ENCODE results near the gene NUDT3.
"Not testable (repeated sequence)": the region's sequence is repeated elsewhere in the genome, so short reads cannot be mapped to it uniquely, and the experiment has no call there.

The NUDT3 gene

DNA sequence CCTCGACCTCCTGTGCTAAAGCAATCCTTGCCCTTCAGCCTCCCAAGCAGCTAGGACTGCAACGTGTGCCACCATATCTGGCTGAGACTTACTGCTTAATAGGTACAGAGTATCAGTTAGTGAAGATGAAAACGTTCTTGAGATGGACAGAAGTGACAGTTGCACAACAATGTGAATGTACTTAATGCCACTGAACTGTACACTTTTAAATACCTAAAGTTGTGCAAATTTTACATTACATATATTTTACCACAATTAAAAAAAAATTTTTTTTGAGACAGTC lies 25.9 kb downstream of the NUDT3 start:
- Mint-ChIP-seq H3K4me3 (no peak overlapping the region), H3K9me3 (no peaks in the 10 kb centered on the region), H3K36me3 (ENCODE audit: low read depth) (peaks cover 3% of the 10 kb centered on the region), H3K4me1 (peaks cover 48% of the 10 kb centered on the region), H3K27me3 (no peaks in the 10 kb centered on the region), H3K27ac (no peak overlapping the region)
- DNase-seq (no peak), ATAC-seq (no peak)

DNA sequence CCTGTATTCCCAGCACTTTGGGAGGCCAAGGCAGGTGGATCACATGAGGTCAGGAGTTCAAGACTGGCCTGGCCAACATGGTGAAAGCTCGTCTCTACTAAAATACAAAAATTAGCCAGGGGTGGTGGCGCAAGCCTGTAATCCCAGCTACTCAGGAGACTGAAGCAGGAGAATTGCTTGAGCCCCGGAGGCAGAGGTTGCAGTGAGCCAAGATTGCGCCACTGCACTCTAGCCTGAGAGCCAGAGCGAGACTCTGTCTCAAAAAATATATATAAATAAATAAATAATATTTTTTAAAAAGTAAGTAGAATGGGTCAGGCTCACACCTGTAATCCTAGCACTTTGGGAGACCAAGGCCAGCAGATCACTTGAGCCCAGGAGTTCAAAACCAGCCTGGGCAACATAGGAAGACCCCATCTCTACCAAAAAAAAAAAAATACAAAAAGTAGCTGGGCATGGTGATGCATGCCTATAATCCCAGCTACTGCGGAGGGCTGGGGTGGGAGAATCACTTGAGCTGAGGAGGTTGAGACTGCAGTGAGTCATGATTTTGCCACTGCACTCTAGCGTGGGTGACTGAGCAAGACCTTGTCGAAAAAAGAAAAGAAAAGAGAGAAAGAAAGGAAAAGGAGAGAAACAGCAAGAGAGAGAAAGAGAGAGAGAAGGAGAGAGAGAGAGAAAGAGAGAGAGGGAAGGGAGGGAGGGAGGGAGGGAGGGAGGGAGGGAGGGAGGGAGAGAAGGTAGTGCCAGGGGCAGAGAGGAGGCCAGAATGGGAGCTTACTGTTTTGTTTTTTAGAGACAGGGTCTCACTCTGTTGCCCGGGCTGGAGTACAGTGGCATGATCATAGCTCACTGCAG lies 26.5 kb downstream of the NUDT3 start:
- ATAC-seq = peak; percentile 65
- Mint-ChIP-seq H3K27ac (peak overlapping the region; percentile 32), H3K4me1 (peaks cover 49% of the 10 kb centered on the region)
- not testable (repeated sequence) for H3K4me3 Mint-ChIP-seq; DNase-seq; H3K27me3 Mint-ChIP-seq; H3K9me3 Mint-ChIP-seq; H3K36me3 Mint-ChIP-seq (ENCODE audit: low read depth)

DNA sequence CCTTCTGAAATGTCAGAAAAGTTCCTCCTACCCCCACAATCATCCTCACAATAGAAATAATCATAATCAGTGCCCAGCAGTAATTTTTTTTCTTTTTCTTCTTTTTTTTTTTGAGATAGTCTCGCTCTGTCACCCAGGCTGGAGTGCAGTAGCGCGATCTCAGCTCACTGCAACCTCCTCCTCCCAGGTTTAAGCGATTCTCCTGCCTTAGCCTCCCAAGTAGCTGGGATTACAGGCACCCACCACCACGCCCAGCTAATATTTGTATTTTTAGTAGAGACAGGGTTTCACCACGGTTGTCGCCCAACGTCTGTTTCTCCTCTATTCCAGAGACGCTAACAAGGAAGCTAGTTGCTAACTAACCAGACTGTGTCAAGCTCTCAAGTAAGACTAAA lies 28.8 kb downstream of the NUDT3 start:
- H3K9me3 Mint-ChIP-seq; H3K27me3 Mint-ChIP-seq; ATAC-seq; H3K36me3 Mint-ChIP-seq (ENCODE audit: low read depth); H3K4me3 Mint-ChIP-seq; H3K27ac Mint-ChIP-seq; DNase-seq: not testable (repeated sequence)
- H3K4me1 Mint-ChIP-seq = peaks cover 55% of the 10 kb centered on the region

DNA sequence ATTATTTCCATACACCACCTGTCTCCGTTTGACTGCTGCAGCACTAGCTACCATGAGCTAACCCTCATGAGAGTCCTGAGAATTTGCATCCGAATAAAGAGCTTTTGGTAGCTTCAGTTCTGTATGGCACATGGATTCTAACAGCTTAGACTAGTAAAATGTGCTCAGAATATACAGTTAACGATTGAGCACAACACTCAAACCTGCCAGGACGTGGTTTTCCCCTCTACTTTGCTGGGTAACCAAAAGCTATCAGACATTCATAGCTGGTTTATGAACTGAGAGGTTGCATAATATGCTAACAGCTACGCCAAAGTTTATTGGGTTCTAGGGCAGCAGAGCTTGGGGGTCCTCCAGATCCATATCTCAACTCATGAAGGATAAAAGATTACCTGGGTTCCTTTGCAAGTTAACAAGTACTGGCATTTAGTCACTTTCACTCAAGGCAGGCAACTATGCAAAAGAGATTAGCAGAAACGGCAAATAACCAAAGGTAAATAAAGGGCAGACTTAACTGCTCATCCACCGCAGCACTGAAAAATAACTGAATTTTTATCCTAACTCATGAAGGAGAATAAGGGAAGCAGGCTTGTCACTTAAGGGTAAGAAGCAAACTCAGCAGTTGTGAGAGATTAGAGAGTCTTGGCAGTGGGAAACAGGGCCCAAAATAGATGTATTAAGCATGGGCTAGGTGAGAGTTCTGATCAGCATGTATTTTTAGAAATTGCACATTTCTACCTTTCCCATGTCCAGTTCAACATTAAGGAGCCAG lies 29.4 kb downstream of the NUDT3 start:
- DNase-seq (no peak), ATAC-seq (peak; percentile 33)
- no peaks in the 10 kb centered on the region for H3K27me3 Mint-ChIP-seq
- no peak overlapping the region for H3K4me3 Mint-ChIP-seq
- H3K9me3 Mint-ChIP-seq = no peaks in the 10 kb centered on the region
- H3K36me3 Mint-ChIP-seq (ENCODE audit: low read depth) = no peaks in the 10 kb centered on the region
- H3K4me1 Mint-ChIP-seq = peaks cover 55% of the 10 kb centered on the region
- H3K27ac Mint-ChIP-seq = no peak overlapping the region

DNA sequence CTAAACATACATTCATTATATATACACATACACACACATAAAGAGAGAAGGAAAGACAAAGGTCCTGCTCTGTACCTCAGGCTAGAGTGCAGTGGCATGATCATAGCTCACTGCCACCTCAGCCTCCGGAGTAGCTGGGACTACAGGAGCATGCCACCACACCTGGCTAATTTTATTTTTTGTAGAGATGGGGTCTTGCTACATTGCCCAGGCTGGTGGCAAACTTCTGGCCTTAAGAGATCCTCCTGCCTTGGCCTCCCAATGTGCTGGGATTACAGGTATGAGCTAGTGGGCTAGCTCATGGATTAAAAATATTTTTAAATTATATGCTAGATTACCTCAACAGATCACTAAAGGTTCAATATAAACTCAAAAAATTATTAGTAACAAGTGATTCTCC lies 30.3 kb downstream of the NUDT3 start:
- ATAC-seq (no peak), DNase-seq (no peak)
- Mint-ChIP-seq H3K9me3 (no peaks in the 10 kb centered on the region), H3K4me3 (no peak overlapping the region), H3K4me1 (peaks cover 52% of the 10 kb centered on the region), H3K36me3 (ENCODE audit: low read depth) (no peaks in the 10 kb centered on the region), H3K27me3 (no peaks in the 10 kb centered on the region), H3K27ac (no peak overlapping the region)

DNA sequence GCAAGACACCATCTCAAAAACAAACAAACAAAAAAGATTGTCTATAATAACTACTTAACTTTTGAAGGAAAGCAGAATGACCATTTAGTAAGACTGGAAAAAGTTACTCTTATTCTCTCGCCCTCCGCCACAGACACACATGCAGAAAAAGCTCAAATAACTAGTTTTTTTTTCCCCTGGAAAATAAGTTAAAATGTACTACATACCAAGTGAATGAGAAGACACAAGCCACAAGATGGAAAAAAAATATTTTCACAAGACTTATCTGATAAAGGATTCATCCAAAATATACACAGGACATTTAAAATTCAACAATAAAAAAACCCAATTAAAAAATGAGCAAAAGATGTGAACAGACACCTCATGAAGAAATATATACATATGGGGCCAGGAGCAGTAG lies 31.9 kb downstream of the NUDT3 start:
- Mint-ChIP-seq H3K9me3 (no peaks in the 10 kb centered on the region), H3K27me3 (no peaks in the 10 kb centered on the region), H3K4me3 (no peak overlapping the region), H3K36me3 (ENCODE audit: low read depth) (no peaks in the 10 kb centered on the region), H3K4me1 (peaks cover 46% of the 10 kb centered on the region), H3K27ac (no peak overlapping the region)
- ATAC-seq (no peak), DNase-seq (no peak)

DNA sequence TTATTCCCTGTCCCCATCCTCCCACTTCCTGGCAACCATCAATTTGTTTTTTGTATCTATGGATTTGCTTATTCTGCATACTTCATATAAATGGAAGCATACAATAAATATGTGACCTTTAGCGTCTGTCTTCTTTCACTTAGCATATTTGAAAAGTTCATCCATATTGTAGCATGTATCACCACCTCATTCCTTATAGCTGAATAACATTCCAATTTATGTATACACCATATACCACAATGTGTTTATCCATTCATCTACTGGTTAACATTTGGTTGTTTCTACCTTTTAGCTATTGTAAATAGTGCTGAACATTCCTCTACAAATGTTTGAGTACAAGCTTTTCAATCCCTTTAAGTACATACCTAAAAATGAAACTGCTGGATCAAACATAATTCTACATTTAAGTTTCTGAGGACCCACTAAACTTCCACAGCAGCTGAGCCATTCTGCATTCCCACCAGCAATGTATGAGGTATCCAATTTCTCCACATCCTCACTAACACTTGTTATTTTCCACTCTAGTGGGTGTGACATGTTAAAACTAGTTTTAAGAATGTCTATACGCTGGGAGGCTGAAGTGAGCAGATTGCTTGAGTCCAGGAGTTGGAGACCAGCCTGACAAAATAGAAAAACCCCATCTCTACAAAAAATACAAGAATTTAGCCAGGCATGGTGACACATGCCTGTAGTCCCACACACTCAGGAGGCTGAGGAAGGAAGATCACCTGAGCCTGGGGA lies 32.9 kb downstream of the NUDT3 start:
- Mint-ChIP-seq H3K36me3 (ENCODE audit: low read depth) (no peaks in the 10 kb centered on the region), H3K9me3 (no peaks in the 10 kb centered on the region), H3K27ac (no peak overlapping the region), H3K27me3 (no peaks in the 10 kb centered on the region), H3K4me3 (no peak overlapping the region), H3K4me1 (peaks cover 43% of the 10 kb centered on the region)
- no peak for ATAC-seq
- no peak for DNase-seq

DNA sequence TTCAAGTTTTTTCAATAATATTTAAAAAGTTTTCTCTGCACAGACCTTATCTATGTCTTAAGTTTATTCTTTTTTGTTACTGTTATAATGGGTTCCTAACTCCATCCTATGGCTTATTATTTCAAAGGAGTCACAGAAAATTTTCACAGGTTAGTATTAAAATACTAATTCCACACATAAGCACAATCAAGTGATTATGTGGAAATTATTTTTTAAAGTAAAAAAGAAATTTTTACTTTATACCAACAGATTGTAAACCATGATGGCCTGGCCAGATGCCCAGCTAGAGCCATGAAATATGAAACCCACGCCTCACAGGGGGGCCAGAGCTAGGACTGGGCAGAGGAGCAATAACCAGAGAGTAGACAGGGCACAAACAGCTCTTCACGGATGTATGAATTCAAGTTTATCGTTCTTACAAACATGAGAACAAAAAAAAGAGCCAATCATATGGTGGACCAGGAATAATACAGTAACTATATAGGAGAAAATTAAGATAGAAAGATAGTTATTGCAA lies 34.0 kb downstream of the NUDT3 start:
- Mint-ChIP-seq H3K36me3 (ENCODE audit: low read depth) (no peaks in the 10 kb centered on the region), H3K27me3 (no peaks in the 10 kb centered on the region), H3K27ac (no peak overlapping the region), H3K9me3 (no peaks in the 10 kb centered on the region), H3K4me3 (no peak overlapping the region), H3K4me1 (peaks cover 35% of the 10 kb centered on the region)
- no peak for ATAC-seq
- DNase-seq = no peak

DNA sequence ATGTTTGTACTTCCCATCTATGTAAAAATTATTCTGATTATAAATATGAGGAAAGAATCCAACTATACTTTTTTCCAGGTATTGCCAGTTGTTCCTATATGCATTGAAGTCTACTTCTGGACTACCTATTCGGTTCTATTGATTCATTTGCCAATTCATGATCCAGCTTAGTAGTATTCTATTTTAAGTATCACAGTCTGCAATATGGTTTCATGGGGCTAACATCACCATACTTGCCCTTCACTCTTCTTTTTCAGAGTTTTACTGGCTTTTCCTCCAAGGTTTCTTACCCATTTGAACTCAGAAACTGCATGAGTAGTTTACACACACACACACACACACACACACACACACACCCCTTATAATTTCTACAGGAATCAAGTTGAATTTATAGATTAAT lies 34.5 kb downstream of the NUDT3 start:
- H3K4me1 Mint-ChIP-seq = peaks cover 30% of the 10 kb centered on the region
- no peak overlapping the region for H3K27ac Mint-ChIP-seq
- DNase-seq (no peak), ATAC-seq (no peak)
- no peak overlapping the region for H3K4me3 Mint-ChIP-seq
- H3K9me3 Mint-ChIP-seq = no peaks in the 10 kb centered on the region
- H3K36me3 Mint-ChIP-seq (ENCODE audit: low read depth) = no peaks in the 10 kb centered on the region
- H3K27me3 Mint-ChIP-seq = no peaks in the 10 kb centered on the region

DNA sequence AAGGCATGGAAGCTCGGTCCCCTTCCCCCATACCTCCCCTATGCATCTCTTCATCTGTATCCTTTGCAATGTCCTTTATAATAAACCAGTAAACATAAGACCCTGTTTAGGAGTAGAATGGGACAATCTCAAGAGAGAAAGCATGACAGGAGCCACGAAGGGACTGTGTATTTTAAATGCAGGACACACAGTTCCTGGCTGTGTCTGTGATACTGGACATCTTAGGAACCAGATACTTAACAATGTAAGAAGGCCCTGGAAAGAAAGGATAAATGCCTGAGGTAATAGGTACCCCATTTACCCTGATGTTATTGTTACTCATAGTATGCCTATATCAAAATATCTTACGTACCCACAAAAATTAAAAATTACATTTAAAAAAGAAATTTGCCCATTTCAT lies 36.6 kb downstream of the NUDT3 start:
- no peak for ATAC-seq
- H3K4me3 Mint-ChIP-seq = no peak overlapping the region
- H3K27ac Mint-ChIP-seq = no peak overlapping the region
- DNase-seq = no peak
- peaks cover 16% of the 10 kb centered on the region for H3K4me1 Mint-ChIP-seq
- no peaks in the 10 kb centered on the region for H3K36me3 Mint-ChIP-seq (ENCODE audit: low read depth)
- no peaks in the 10 kb centered on the region for H3K9me3 Mint-ChIP-seq
- H3K27me3 Mint-ChIP-seq = no peaks in the 10 kb centered on the region

DNA sequence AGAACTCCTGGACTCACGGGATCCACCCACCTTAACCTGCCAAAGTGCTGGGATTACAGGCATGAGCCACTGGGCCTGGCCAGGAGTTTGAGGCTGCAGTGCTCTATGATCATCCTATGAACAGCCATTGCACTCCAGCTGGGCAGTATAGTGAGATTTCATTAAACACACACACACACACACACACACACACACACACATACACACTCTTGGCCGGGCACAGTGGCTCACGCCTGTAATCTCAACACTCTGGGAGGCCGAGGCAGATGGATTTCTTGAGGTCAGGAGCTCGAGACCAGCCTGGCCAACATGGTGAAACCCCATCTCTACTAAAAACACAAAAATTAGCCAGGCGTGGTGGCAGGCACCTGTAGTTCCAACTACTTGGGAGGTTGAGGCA lies 38.2 kb downstream of the NUDT3 start:
- H3K4me3 Mint-ChIP-seq; H3K27me3 Mint-ChIP-seq; DNase-seq; ATAC-seq; H3K27ac Mint-ChIP-seq; H3K9me3 Mint-ChIP-seq; H3K36me3 Mint-ChIP-seq (ENCODE audit: low read depth): not testable (repeated sequence)
- peaks cover 12% of the 10 kb centered on the region for H3K4me1 Mint-ChIP-seq

DNA sequence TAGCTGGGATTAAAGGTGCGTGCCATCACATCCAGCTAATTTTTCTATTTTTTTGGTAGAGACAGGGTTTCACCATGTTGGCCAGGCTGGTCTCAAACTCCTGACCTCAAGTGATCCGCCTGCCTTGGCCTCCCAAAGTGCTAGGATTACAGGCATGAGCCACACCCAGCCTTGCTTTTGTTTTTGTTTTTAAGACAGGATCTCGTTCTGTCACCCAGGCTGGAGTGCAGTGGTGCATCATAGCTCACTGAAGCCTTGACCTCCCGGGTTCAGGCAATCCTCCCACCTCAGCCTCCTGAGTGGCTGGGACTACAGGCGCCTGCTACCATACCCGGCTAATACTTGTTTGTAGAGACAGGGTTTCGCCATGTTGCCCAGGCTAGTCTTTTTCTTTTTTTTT lies 38.9 kb downstream of the NUDT3 start:
- ATAC-seq; H3K27ac Mint-ChIP-seq; DNase-seq; H3K9me3 Mint-ChIP-seq; H3K36me3 Mint-ChIP-seq (ENCODE audit: low read depth); H3K27me3 Mint-ChIP-seq; H3K4me3 Mint-ChIP-seq: not testable (repeated sequence)
- H3K4me1 Mint-ChIP-seq = peaks cover 15% of the 10 kb centered on the region

DNA sequence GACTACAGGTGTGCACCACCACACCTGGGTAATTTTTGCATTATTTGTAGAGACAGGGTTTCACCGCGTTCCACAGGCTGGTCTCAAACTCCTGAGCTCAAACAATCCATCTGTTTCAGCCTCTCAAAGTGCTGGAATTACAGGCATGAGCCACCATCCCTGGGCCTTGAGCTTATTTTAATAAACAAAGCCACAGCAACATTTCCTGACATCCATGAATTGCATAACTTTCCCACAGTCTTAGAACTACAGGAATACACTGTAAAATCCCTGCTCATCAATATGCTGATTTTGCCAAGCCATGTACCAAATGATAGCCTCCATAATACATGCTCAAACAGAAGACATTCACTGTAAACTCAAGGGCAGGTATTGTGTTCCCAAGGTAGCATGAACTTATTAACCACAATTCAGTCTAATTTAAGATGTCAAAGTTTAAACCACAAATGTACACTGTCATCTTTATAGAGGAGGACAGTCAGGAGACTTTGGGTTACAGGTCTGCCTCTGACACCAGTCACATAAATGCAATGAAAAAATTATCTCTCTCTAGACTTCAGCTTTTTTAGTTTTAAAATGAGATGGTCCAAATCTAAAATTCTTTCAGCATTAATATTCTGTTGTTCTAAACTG lies 40.0 kb downstream of the NUDT3 start:
- Mint-ChIP-seq H3K4me3 (no peak overlapping the region), H3K4me1 (peaks cover 15% of the 10 kb centered on the region), H3K9me3 (no peaks in the 10 kb centered on the region), H3K27ac (no peak overlapping the region), H3K27me3 (no peaks in the 10 kb centered on the region), H3K36me3 (ENCODE audit: low read depth) (no peaks in the 10 kb centered on the region)
- DNase-seq (no peak), ATAC-seq (no peak)

DNA sequence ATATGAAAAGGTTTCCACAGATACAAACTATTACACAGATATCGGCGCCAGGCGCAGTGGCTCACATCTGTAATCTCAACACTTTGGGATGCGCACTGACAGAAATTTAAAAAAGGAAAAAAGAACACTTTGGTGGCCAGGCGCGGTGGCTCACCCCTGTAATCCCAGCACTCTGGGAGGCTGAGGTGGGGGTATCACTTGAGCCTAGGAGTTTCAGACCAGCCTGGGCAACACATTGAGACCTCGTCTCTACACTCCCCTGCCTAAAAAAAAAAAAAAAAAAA lies 41.6 kb downstream of the NUDT3 start:
- Mint-ChIP-seq H3K27me3 (no peaks in the 10 kb centered on the region), H3K27ac (no peak overlapping the region), H3K9me3 (no peaks in the 10 kb centered on the region), H3K36me3 (ENCODE audit: low read depth) (no peaks in the 10 kb centered on the region), H3K4me1 (peaks cover 24% of the 10 kb centered on the region), H3K4me3 (no peak overlapping the region)
- ATAC-seq = no peak
- DNase-seq = no peak
